CD14-positive monocyte (primary cell): ENCODE results near the gene SCNN1A. TPM values are rescaled to one million over a fixed set of nuclear protein-coding genes. Genes with fewer than 3 reads are reported as not detected.

Experiments used
- DNase-seq, 3 donors: peaks; one replicate each; pipeline ENCODE4 v3.0.0-alpha.2; 2011 to 2022
- H2AFZ ChIP-seq: 2 replicates; pipeline ENCODE4 v1.6.0; 2012; ENCODE audit warnings: mild to moderate bottlenecking, low read depth, low read length, inconsistent platforms; ENCODE audit not compliant: insufficient read depth, poor library complexity, severe bottlenecking
- H3K27ac ChIP-seq, 2 donors: 1 replicate in 1 of 2; 2 replicates in 1 of 2; pipeline ENCODE4 v1.5.1; 2012 to 2013; ENCODE audit warnings: low read length in 2 of 2, control low read depth in 1 of 2, inconsistent platforms in 1 of 2, low read depth in 1 of 2, mild to moderate bottlenecking in 1 of 2
- H3K27me3 ChIP-seq, 2 donors: one replicate each; pipeline versions ENCODE4 v1.6.0 to v1.6.1; 2011 to 2013; ENCODE audit warnings: low read length in 2 of 2; ENCODE audit not compliant: control insufficient read depth in 2 of 2, insufficient read depth in 2 of 2
- H3K36me3 ChIP-seq, 2 donors: replicated peaks in 1 of 2; 1 replicate in 1 of 2; 2 replicates in 1 of 2; pipeline versions ENCODE4 v1.5.1 to v1.6.1; 2012 to 2013; ENCODE audit warnings: low read length in 2 of 2, control low read depth in 1 of 2, inconsistent platforms in 1 of 2, mild to moderate bottlenecking in 1 of 2; ENCODE audit not compliant: insufficient read depth in 2 of 2, control insufficient read depth in 1 of 2
- H3K4me1 ChIP-seq, 2 donors: 1 replicate in 1 of 2; 2 replicates in 1 of 2; pipeline versions ENCODE4 v1.5.1 to v1.6.1; 2012 to 2013; ENCODE audit warnings: low read length in 2 of 2, control low read depth in 1 of 2, inconsistent platforms in 1 of 2, mild to moderate bottlenecking in 1 of 2, moderate library complexity in 1 of 2; ENCODE audit not compliant: insufficient read depth in 2 of 2, control insufficient read depth in 1 of 2
- H3K4me2 ChIP-seq: replicated peaks from 2 replicates; pipeline ENCODE3; 2012; ENCODE audit warnings: low read length, moderate library complexity, mild to moderate bottlenecking; ENCODE audit not compliant: poor library complexity, severe bottlenecking; ENCODE audit errors: extremely low read depth
- H3K4me3 ChIP-seq, 3 experiments: fragments of 200-600 bp in 1 of 3; sonication (generic) in 1 of 3; replicated peaks in 1 of 3; 1 replicate in 2 of 3; 2 replicates in 1 of 3; pipeline ENCODE4 v1.5.1; 2011 to 2013; ENCODE audit warnings: low read length in 3 of 3, mild to moderate bottlenecking in 3 of 3, control low read depth in 2 of 3, low read depth in 2 of 3, inconsistent platforms in 1 of 3, moderate library complexity in 1 of 3
- H3K79me2 ChIP-seq: 2 replicates; pipeline ENCODE4 v1.6.0; 2012; ENCODE audit warnings: mild to moderate bottlenecking, control low read depth, inconsistent platforms, low read length, moderate library complexity; ENCODE audit not compliant: insufficient read depth
- H3K9ac ChIP-seq: 2 replicates; pipeline ENCODE4 v1.6.0; 2017; ENCODE audit warnings: low read length, mild to moderate bottlenecking; ENCODE audit not compliant: insufficient read depth, poor library complexity, severe bottlenecking
- H3K9me3 ChIP-seq, 2 donors: replicated peaks in 1 of 2; 1 replicate in 1 of 2; 2 replicates in 1 of 2; pipeline versions ENCODE4 v1.5.1 to v1.6.1; 2012 to 2013; ENCODE audit warnings: low read length in 2 of 2, control low read depth in 1 of 2; ENCODE audit not compliant: control insufficient read depth in 1 of 2, insufficient read depth in 1 of 2
- H4K20me1 ChIP-seq: 2 replicates; pipeline ENCODE4 v1.6.0; 2012; ENCODE audit warnings: mild to moderate bottlenecking, low read length, control low read depth, moderate library complexity; ENCODE audit not compliant: insufficient read depth
- H3K27ac Mint-ChIP-seq, 7 donors: one replicate each; pipeline ENCODE4 v1.8.0; 2020; ENCODE audit warnings: mild to moderate bottlenecking in 7 of 7, mixed read lengths in 7 of 7, moderate library complexity in 6 of 7, inconsistent platforms in 2 of 7
- H3K27me3 Mint-ChIP-seq, 3 donors: one replicate each; pipeline ENCODE4 v1.8.0; 2021 to 2022; ENCODE audit warnings: low read depth in 3 of 3, mild to moderate bottlenecking in 3 of 3, mixed read lengths in 3 of 3, moderate library complexity in 3 of 3, inconsistent platforms in 1 of 3
- H3K36me3 Mint-ChIP-seq, 2 donors: one replicate each; pipeline ENCODE4 v1.8.0; 2020; ENCODE audit warnings: mixed read lengths in 2 of 2, inconsistent platforms in 1 of 2, mild to moderate bottlenecking in 1 of 2
- H3K4me1 Mint-ChIP-seq: one replicate; pipeline ENCODE4 v1.8.0; 2020; ENCODE audit warnings: mild to moderate bottlenecking, mixed read lengths
- H3K4me3 Mint-ChIP-seq, 2 donors: one replicate each; pipeline ENCODE4 v1.8.0; 2020; ENCODE audit warnings: mild to moderate bottlenecking in 2 of 2, mixed read lengths in 2 of 2, moderate library complexity in 1 of 2
- H3K9me3 Mint-ChIP-seq, 7 donors: one replicate each; pipeline ENCODE4 v1.8.0; 2020 to 2022; ENCODE audit warnings: mixed read lengths in 7 of 7, mild to moderate bottlenecking in 6 of 7, moderate library complexity in 6 of 7, inconsistent platforms in 2 of 7
- CTCF ChIP-seq: fragments of 200-600 bp; IDR thresholded peaks from one replicate; pipeline ENCODE4 v1.8.0; 2022; ENCODE audit warnings: antibody characterized with exemption, mild to moderate bottlenecking
- WGBS: methylation state at CpG from one replicate; pipeline ENCODE4 v1.1.5; 2013; ENCODE audit warnings: missing lambda C conversion rate; ENCODE audit not compliant: insufficient coverage; 5-methylcytosine and 5-hydroxymethylcytosine counted together
- intact Hi-C, 2 donors: fragments of 100-400 bp; cut with micrococcal nuclease; formaldehyde crosslinking; loops; one replicate each; pipeline versions ENCODE4 v1.15.0 to v1.15.1; 2023
- polyA plus RNA-seq, 3 donors: library from polyadenylated mRNA; depleted of rRNA in 1 of 3; unstranded in 2 of 3; stranded (reverse) in 1 of 3; fragments of 300-500 nt in 2 of 3; fragments of >200 nt in 1 of 3; fragmentation: Illumina TruSeq in 2 of 3; gene quantifications; 1 replicate in 2 of 3; 2 replicates in 1 of 3; pipeline ENCODE4 v1.2.3, GENCODE V29; 2012 to 2021

SCNN1A gene
- polyA plus RNA-seq, 3 donors = 0.11 to 0.68 (median 0.63) TPM

- peaks cover 13% of the 10 kb centered on the region for H3K4me1 Mint-ChIP-seq
- Histone ChIP-seq H3K36me3 (no peaks in the 10 kb centered on the region), H3K9ac (no peak overlapping the region), H3K4me2 (no peak overlapping the region), H2AFZ (no peak overlapping the region), H3K4me3 (no peak overlapping the region), H4K20me1 (no peaks in the 10 kb centered on the region), H3K4me1 (peaks cover 10 to 18% of the 10 kb centered on the region in 2 donors), H3K79me2 (no peaks in the 10 kb centered on the region), H3K9me3 (no peaks in the 10 kb centered on the region), H3K27me3 (peaks cover 3 to 17% of the 10 kb centered on the region in 2 donors), H3K27ac (no peak overlapping the region)
- no peaks in the 10 kb centered on the region for H3K9me3 Mint-ChIP-seq
- TF ChIP-seq CTCF = no peak
- WGBS = 95% methylated on average over 4 of the region's 6 CpGs
- no peak overlapping the region for H3K4me3 Mint-ChIP-seq
- H3K27ac Mint-ChIP-seq = no peak overlapping the region
- H3K27me3 Mint-ChIP-seq = peaks cover 34 to 44% (median 37%) of the 10 kb centered on the region in 3 donors
- no peak for DNase-seq
- H3K36me3 Mint-ChIP-seq = no peaks in the 10 kb centered on the region
- intact Hi-C loops = loop anchor here in 1 of 2 donors (5.0 kb wide), 1 partner anchor 337 kb away; no protein-coding TSS in a partner anchor
Measured at GRCh38 chr12:6315184-6315583, 60.2 kb downstream of the SCNN1A start.

GRCh38 chr12:6314776-6315175 lies 60.6 kb downstream of the SCNN1A start:
- no peak overlapping the region for H3K27ac Mint-ChIP-seq
- H3K9me3 Mint-ChIP-seq = peaks cover 0 to 1% (median 0%) of the 10 kb centered on the region in 7 donors
- Histone ChIP-seq H3K27ac (no peak overlapping the region), H3K27me3 (peaks cover 3 to 21% of the 10 kb centered on the region in 2 donors), H3K4me3 (no peak overlapping the region), H3K79me2 (no peaks in the 10 kb centered on the region), H3K36me3 (no peaks in the 10 kb centered on the region), H3K9me3 (no peaks in the 10 kb centered on the region), H3K4me2 (no peak overlapping the region), H2AFZ (no peak overlapping the region), H4K20me1 (no peaks in the 10 kb centered on the region), H3K9ac (no peak overlapping the region), H3K4me1 (peaks cover 10 to 21% of the 10 kb centered on the region in 2 donors)
- H3K4me1 Mint-ChIP-seq = peaks cover 13% of the 10 kb centered on the region
- DNase-seq = no peak
- no peak overlapping the region for H3K4me3 Mint-ChIP-seq
- no peak for TF ChIP-seq CTCF
- intact Hi-C loops = loop anchor here in 1 of 2 donors (5.0 kb wide), 1 partner anchor 338 kb away; no protein-coding TSS in a partner anchor
- no peaks in the 10 kb centered on the region for H3K36me3 Mint-ChIP-seq
- 89% methylated on average over 9 of the region's 9 CpGs for WGBS
- peaks cover 33 to 46% (median 36%) of the 10 kb centered on the region in 3 donors for H3K27me3 Mint-ChIP-seq
